B cell (primary cell): ENCODE measurements around the gene BTNL8. TPM values are rescaled to one million over a fixed set of nuclear protein-coding genes. Genes with fewer than 3 reads are reported as not detected.

ENCODE experiments used
- ATAC-seq: fragments of 200-7000 bp; cut with Tn5 transposase; one replicate; pipeline ENCODE4 v1.10.0; 2021; ENCODE audit warnings: low read depth, mild to moderate bottlenecking, moderate number of reproducible peaks, moderate library complexity
- CTCF ChIA-PET: fragments of 350-600 bp; sonication (Branson Sonifier 250); formaldehyde crosslinking; loops from one replicate; lab custom pipeline; 2021; ENCODE audit warnings: antibody characterized with exemption, inconsistent platforms; lab: Charles Lee
- POLR2A ChIA-PET: fragments of 350-600 bp; sonication (Branson Sonifier 250); formaldehyde crosslinking; loops from one replicate; lab custom pipeline; 2021; ENCODE audit warnings: antibody characterized with exemption; lab: Charles Lee
- DNase-seq: peaks from one replicate; pipeline ENCODE4 v3.0.0; 2013
- H2AFZ ChIP-seq: 2 replicates; pipeline ENCODE4 v1.6.1; 2012; ENCODE audit warnings: mild to moderate bottlenecking, low read depth, low read length; ENCODE audit not compliant: insufficient read depth, poor library complexity, severe bottlenecking
- H3K27ac ChIP-seq, 2 donors: 1 replicate in 1 of 2; 2 replicates in 1 of 2; pipeline ENCODE4 v1.5.1; 2012 to 2013; ENCODE audit warnings: low read length in 2 of 2, mild to moderate bottlenecking in 2 of 2, moderate library complexity in 1 of 2
- H3K27me3 ChIP-seq, 4 experiments: fragments of 200-600 bp in 1 of 4; sonication (generic) in 1 of 4; replicated peaks in 1 of 4; 1 replicate in 2 of 4; 2 replicates in 2 of 4; pipeline versions ENCODE4 v1.6.1 to v1.7.0; 2013 to 2016; ENCODE audit warnings: low read length in 3 of 4, mild to moderate bottlenecking in 2 of 4, mixed read lengths in 1 of 4, moderate library complexity in 1 of 4; ENCODE audit not compliant: insufficient read depth in 4 of 4, control insufficient read depth in 3 of 4; ENCODE audit errors: control extremely low read depth in 1 of 4
- H3K36me3 ChIP-seq, 2 experiments: replicated peaks in 1 of 2; 1 replicate in 1 of 2; 2 replicates in 1 of 2; pipeline versions ENCODE4 v1.6.1 to v1.7.1; 2013; ENCODE audit warnings: low read length in 1 of 2; ENCODE audit not compliant: insufficient read depth in 2 of 2, control insufficient read depth in 1 of 2; ENCODE audit errors: control extremely low read depth in 1 of 2, extremely low read depth in 1 of 2
- H3K4me1 ChIP-seq, 2 donors: fragments of 200-600 bp in 1 of 2; sonication (generic) in 1 of 2; 1 replicate in 1 of 2; 2 replicates in 1 of 2; pipeline versions ENCODE4 v1.5.1 to v1.6.1; 2013 to 2017; ENCODE audit warnings: low read length in 2 of 2; ENCODE audit not compliant: control insufficient read depth in 2 of 2, insufficient read depth in 2 of 2
- H3K4me2 ChIP-seq: replicated peaks from 2 replicates; pipeline ENCODE3; 2012; ENCODE audit warnings: mild to moderate bottlenecking, low read depth, low read length; ENCODE audit not compliant: poor library complexity, severe bottlenecking
- H3K4me3 ChIP-seq, 5 experiments: fragments of 200-600 bp in 1 of 5; sonication (generic) in 1 of 5; 1 replicate in 3 of 5; 2 replicates in 2 of 5; pipeline versions ENCODE4 v1.5.1 to v1.7.0; 2011 to 2016; ENCODE audit warnings: low read length in 4 of 5, mild to moderate bottlenecking in 4 of 5, low read depth in 2 of 5, control low read depth in 1 of 5, moderate library complexity in 1 of 5; ENCODE audit not compliant: insufficient read depth in 1 of 5; ENCODE audit errors: control extremely low read depth in 1 of 5, extremely low read depth in 1 of 5
- H3K79me2 ChIP-seq: fragments of 200-600 bp; sonication (generic); one replicate; pipeline ENCODE4 v1.6.0; 2016; ENCODE audit warnings: low read length; ENCODE audit not compliant: control insufficient read depth, insufficient read depth
- H3K9ac ChIP-seq: fragments of 200-600 bp; sonication (generic); 2 replicates; pipeline ENCODE4 v1.6.1; 2017; ENCODE audit warnings: mild to moderate bottlenecking, low read length, moderate library complexity
- H3K9me3 ChIP-seq, 3 donors: one replicate each; pipeline versions ENCODE4 v1.6.1 to v1.7.1; 2013; ENCODE audit warnings: low read length in 2 of 3; ENCODE audit not compliant: control insufficient read depth in 2 of 3, insufficient read depth in 1 of 3; ENCODE audit errors: control extremely low read depth in 1 of 3
- H4K20me1 ChIP-seq: 2 replicates; pipeline ENCODE4 v1.6.0; 2012; ENCODE audit warnings: mild to moderate bottlenecking, low read length; ENCODE audit not compliant: insufficient read depth, control insufficient read depth, poor library complexity, severe bottlenecking
- H3K27ac Mint-ChIP-seq: one replicate; pipeline ENCODE4 v1.8.0; 2021; ENCODE audit warnings: mixed read lengths
- H3K27me3 Mint-ChIP-seq: one replicate; pipeline ENCODE4 v1.8.0; 2021; ENCODE audit warnings: mixed read lengths
- H3K4me1 Mint-ChIP-seq: one replicate; pipeline ENCODE4 v1.8.0; 2021; ENCODE audit warnings: mixed read lengths
- H3K4me3 Mint-ChIP-seq: one replicate; pipeline ENCODE4 v1.8.0; 2021; ENCODE audit warnings: mixed read lengths
- H3K9me3 Mint-ChIP-seq: one replicate; pipeline ENCODE4 v1.8.0; 2022; ENCODE audit warnings: mixed read lengths; ENCODE audit not compliant: insufficient read depth
- CTCF ChIP-seq: fragments of 200-600 bp; IDR thresholded peaks from one replicate; pipeline ENCODE4 v1.8.0; 2022; ENCODE audit warnings: antibody characterized with exemption, mild to moderate bottlenecking
- EZH2 ChIP-seq: IDR thresholded peaks from 2 replicates; pipeline ENCODE4 v1.6.1; 2012; ENCODE audit warnings: borderline replicate concordance, low read depth, mild to moderate bottlenecking, moderate library complexity, low read length; ENCODE audit not compliant: insufficient read depth, poor library complexity, severe bottlenecking
- WGBS: methylation state at CpG from one replicate; pipeline ENCODE4 v1.1.5; 2013; ENCODE audit warnings: missing lambda C conversion rate; ENCODE audit not compliant: insufficient coverage; 5-methylcytosine and 5-hydroxymethylcytosine counted together
- intact Hi-C: fragments of 100-400 bp; cut with micrococcal nuclease; formaldehyde crosslinking; loops from one replicate; pipeline ENCODE4 v1.10.0; 2022
- polyA plus RNA-seq: library from polyadenylated mRNA; depleted of rRNA; stranded (reverse); fragments of >200 nt; gene quantifications from 2 replicates; pipeline ENCODE4 v1.2.3, GENCODE V29; 2012
- total RNA-seq, 2 donors: library from RNA; stranded (reverse); fragments of 120-200 nt in 1 of 2; gene quantifications; 1 replicate in 1 of 2; 2 replicates in 1 of 2; pipeline versions ENCODE4 v1.2.3 to v1.2.4, GENCODE V29; 2013 to 2022

The BTNL8 gene
- total and polyA plus RNA-seq, 2 donors (not counting 1 experiment from before 2014, with no cell fraction given) = not detected

GRCh38 chr5:180874804-180875582, 24.0 kb upstream of the BTNL8 start:
- ATAC-seq = no peak
- Histone ChIP-seq H3K4me1 (no peaks in the 10 kb centered on the region), H3K79me2 (no peaks in the 10 kb centered on the region), H3K4me3 (no peak overlapping the region), H3K36me3 (no peaks in the 10 kb centered on the region), H3K4me2 (no peak overlapping the region), H3K9me3 (peaks cover 0 to 3% (median 0%) of the 10 kb centered on the region in 3 donors), H3K9ac (no peak overlapping the region), H2AFZ (no peak overlapping the region), H3K27me3 (peaks cover 0 to 4% (median 0%) of the 10 kb centered on the region in 4 experiments), H3K27ac (no peak overlapping the region), H4K20me1 (no peaks in the 10 kb centered on the region)
- ChIA-PET POLR2A (no interaction called here), CTCF (interaction anchor here (1.3 kb wide), 1 partner anchor 9 kb away, joined by 4 read pairs; no protein-coding TSS in a partner anchor)
- intact Hi-C loops = no loop called here
- no peak for DNase-seq
- H3K4me1 Mint-ChIP-seq = peaks cover 2% of the 10 kb centered on the region
- no peaks in the 10 kb centered on the region for H3K9me3 Mint-ChIP-seq
- no peak overlapping the region for H3K4me3 Mint-ChIP-seq
- no peak overlapping the region for H3K27ac Mint-ChIP-seq
- TF ChIP-seq EZH2 = no peak
- TF ChIP-seq CTCF = no peak
- WGBS = 97% methylated on average over 8 of the region's 12 CpGs
- peaks cover 5% of the 10 kb centered on the region for H3K27me3 Mint-ChIP-seq

- Mint-ChIP-seq H3K9me3 (no peaks in the 10 kb centered on the region), H3K27ac (no peak overlapping the region), H3K4me1 (peaks cover 2% of the 10 kb centered on the region), H3K27me3 (peaks cover 4% of the 10 kb centered on the region), H3K4me3 (no peak overlapping the region)
- Histone ChIP-seq H3K9me3 (peaks cover 0 to 3% (median 0%) of the 10 kb centered on the region in 3 donors), H3K27me3 (peaks cover 0 to 4% (median 0%) of the 10 kb centered on the region in 4 experiments), H3K4me1 (no peaks in the 10 kb centered on the region), H3K9ac (no peak overlapping the region), H3K27ac (no peak overlapping the region), H3K36me3 (no peaks in the 10 kb centered on the region), H3K79me2 (no peaks in the 10 kb centered on the region), H3K4me2 (no peak overlapping the region), H3K4me3 (no peak overlapping the region), H4K20me1 (no peaks in the 10 kb centered on the region), H2AFZ (no peak overlapping the region)
- ATAC-seq (no peak), DNase-seq (no peak)
- CTCF ChIA-PET = interaction anchor here (0.7 kb wide), 1 partner anchor 77 kb away, joined by 3 read pairs; no protein-coding TSS in a partner anchor
- WGBS = 79% methylated on average over 8 of the region's 10 CpGs
- POLR2A ChIA-PET = no interaction called here
- intact Hi-C loops = no loop called here
- no peak for TF ChIP-seq CTCF
- no peak for TF ChIP-seq EZH2
Measured at GRCh38 chr5:180875860-180876426, 23.0 kb upstream of the BTNL8 start.
